HG03045 (cell line): ENCODE measurements around the gene SAP30.

Source experiments
- ATAC-seq: cut with Tn5 transposase; IDR thresholded peaks from one replicate; pipeline ENCODE4 v1.9.1; 2021; ENCODE audit warnings: mild to moderate bottlenecking, moderate library complexity; ENCODE audit not compliant: unreplicated experiment

Gene SAP30, protein sequence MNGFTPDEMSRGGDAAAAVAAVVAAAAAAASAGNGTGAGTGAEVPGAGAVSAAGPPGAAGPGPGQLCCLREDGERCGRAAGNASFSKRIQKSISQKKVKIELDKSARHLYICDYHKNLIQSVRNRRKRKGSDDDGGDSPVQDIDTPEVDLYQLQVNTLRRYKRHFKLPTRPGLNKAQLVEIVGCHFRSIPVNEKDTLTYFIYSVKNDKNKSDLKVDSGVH

DNA sequence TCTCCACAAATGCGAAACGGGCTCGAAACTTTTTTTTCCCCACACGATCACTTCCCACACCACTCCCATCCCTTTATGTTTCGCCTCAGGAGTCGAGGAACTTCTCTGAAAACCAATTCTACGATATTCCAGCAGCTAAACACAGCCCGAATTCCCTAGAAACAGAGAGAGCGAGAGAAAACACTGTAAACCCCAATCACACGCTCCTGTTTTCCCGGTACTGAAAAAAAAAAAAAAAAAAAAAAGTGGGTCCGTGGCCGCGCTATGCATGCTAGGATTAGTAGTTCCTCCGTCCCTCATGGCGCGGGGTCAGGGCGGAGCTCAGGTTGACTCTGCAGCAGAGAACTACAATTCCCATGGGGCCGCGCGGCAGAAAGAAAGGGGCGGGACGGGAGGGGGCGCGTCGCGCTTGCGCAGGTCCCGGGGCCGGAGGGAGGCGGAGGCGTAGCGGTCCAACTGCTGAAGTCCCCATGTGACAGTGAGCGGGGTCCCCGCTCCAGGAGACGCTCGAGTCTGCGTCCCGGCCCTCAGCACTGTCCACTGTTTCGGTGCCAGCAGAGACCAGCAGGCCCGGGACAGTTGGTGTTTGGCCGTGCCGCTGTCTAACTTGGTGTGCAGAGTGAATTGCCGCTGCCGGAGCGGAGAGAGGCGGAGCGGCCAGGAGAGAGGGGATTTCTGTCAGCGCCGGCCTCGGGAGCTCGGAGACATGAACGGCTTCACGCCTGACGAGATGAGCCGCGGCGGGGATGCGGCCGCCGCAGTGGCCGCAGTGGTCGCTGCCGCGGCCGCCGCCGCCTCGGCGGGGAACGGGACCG lies at the start of gene SAP30:
TSS of gene SAP30 (plus strand) at position 478 of the 815 bp plus-strand sequence. CDS start at position 707, 229 bp downstream.
- ATAC-seq = peak; percentile 73

DNA sequence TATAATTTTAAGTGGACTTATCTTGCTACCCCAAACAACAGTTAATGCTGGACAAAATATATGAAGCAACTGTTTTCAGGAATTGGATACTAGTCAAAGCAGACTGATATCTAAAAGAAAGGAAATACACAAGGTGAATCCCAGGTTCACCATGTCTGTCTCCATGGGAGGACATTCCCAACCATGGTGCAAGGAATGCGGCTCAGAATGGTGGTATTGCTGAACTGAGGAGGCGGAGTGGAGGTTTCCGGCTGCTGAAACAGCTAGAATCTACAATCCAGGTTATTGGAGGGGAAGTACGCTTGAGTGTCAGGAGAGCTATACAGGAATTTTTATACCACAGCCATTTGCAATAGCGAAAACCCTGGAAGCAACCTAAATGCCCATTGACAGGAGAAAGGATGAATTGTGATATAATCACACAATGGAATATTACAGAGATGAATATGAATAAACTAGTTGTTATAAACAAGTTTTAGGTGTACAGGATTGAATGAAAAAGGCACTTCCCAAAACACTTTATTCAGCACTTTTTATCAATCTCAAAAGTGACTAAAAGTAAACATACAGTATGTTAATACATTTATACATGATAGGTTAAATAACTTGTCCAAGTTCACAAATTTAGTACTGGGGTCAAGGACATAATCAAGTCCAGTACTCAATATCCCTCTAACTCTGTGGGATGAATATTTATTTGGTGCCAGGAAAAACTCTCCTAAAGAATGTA lies 45.6 kb upstream of the SAP30 start:
- ATAC-seq = no peak

DNA sequence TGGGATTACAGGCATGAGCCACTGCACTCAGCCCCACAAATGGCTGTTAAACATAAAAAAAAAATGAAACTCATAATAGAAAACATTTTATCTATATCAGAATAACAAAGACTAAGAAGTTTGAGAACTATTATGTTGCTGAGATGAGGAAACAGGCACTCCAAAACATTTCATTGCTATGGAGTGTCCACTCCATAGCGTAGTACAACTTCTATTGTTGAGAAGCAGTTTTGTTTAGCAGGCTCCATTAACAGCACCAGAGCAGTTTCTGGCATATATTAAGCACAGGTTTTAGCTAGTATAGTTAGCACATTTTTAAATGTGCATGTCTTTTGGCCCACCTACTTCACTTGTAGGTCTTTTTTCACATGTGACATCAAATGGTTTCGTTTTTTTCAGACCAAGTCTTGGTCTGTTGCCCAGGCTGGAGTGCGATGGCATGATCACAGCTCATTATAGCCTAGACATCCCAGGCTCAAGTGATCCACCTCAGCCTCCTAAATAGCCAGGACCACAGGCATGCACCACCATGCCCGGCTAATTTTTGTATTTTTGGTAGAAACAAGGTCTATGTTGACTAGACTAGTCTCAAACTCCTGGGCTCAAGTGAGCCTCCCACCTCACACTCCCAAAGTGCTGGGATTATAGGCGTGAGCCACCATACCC lies 42.4 kb upstream of the SAP30 start:
- no peak for ATAC-seq

DNA sequence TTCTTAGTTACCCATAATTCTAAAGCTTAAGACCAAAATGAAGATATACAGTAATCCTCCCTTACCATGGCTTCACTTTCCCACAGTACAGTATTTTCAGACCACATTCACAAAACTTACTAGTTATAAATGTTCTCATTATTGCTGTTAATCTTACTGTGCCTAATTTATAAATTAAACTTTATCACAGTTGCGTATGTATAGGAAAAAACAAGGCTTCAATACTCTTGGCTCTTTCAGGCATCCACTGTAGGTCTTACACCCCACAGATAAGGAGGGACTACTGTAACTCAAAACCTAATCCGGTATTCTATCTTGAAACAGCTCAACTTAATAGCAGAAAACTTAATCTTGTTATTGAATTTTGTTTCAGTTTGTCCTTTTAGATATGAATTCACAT lies 40.2 kb upstream of the SAP30 start:
- no peak for ATAC-seq

DNA sequence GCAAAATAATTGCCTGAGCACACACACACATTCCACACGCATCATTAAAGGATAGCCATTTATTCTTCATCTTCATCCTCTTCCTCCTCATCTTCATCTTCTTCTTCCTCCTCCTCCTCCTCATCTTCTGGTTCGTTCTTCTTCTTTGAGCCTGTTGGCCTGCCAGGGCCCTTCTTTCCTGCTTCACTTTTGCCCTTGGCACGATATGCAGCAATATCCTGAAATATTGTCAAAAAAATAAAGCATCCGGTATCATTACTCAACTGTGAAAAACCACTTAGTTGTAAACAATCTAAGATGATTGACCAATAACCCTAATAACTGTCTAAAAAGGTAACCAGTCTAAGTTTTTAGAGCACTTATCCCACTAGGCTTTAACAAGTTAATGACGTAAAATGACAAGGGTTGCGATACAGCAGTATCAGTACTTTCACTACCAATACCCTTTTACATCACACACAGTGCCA lies 38.7 kb upstream of the SAP30 start:
- no peak for ATAC-seq

DNA sequence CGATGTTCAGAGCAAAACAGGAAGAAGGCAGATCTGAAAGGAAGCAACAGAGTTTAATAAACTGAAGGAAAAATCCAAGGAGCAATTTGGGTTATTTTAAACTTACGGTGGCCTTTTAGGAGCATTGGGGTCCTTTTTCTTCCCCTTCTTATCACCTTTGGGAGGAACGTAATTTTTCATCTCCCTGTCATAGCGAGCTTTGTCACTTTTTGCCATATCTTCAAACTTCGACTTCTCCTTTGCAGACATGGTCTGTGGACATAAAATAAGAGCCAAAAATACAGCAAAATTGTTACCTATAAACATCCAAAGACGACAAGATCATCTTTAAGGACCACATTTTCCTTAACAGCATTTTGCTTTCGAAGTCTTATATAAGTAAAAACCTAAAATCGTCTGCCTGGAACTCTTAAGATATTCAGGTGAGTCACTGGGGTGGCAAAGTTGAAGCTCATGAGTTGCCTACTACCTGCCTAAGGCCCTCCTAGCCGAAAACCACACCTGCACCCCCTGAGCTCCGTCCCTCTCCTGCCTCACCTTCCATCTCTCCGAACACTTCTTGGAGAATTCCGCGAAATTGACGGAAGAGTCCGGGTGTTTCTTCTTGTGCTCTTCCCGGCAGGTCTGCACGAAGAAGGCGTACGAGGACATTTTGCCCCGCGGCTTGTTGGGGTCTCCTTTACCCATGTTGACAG lies 37.6 kb upstream of the SAP30 start:
- ATAC-seq = no peak

DNA sequence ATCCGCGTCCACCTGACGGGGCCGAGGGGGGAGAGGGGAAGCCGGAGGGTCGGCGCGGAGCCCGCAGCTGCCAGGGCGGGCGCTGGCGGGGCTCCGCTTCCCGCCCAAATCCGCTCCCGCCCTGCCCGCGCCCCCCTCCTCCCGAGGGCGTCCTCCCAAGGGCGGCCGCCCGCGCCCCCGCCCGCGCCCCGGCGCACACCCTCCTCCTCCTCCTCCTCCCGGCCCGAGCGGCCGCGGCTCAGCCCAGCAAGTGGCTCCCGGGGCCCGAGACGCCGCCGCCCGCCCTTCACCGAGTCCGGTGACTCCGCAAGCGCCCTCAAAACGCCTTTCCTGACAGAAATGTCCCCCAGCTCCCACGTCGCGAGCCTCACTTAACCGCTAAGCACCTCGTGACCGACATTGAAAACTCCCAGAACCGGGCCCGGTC lies 37.1 kb upstream of the SAP30 start:
- peak; percentile 6 for ATAC-seq

DNA sequence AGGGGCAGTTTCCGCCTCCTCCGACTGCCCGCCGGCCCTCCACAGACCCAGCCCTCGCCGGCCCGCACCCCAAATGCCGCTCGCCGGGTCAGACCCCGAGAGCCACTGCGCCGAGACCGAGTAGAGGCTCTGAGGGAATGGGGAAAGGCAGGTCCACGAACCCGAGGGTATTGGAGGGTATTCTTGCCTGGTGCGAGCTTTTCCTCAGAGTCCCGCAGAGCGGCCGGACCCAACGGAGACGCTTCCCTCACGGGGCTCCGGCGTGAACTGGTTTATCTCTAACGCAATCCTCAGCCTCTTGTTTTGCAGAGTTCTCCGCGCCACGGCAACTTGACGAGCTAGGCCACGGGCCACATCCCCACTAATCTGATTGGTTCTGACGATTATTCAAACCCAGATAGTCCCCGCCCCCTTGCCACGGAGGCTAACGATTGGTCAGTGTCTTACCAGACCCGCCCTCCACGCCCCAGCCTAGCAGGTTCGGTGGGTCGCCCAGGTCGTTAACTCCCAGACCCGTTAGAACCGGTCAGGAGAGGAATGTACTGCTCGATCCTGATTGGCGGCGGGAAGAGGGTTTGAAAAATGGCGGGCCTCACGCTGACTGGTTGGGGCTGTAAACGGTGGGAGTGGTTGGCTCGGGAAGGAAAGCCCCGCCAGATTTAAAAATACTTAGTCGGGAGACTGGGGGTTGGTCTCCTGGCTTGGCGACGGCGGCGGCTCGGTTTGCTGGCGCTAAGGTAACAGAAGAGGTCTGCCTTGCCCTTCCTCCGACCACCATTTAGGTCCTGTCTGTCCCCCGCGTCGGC lies 36.5 kb upstream of the SAP30 start, which contains the start of gene HMGB2:
TSS of gene HMGB2 (minus strand) at position 274 of the 806 bp plus-strand sequence. CDS start 709 bp downstream, outside the sequence.
- peak; percentile 96 for ATAC-seq

DNA sequence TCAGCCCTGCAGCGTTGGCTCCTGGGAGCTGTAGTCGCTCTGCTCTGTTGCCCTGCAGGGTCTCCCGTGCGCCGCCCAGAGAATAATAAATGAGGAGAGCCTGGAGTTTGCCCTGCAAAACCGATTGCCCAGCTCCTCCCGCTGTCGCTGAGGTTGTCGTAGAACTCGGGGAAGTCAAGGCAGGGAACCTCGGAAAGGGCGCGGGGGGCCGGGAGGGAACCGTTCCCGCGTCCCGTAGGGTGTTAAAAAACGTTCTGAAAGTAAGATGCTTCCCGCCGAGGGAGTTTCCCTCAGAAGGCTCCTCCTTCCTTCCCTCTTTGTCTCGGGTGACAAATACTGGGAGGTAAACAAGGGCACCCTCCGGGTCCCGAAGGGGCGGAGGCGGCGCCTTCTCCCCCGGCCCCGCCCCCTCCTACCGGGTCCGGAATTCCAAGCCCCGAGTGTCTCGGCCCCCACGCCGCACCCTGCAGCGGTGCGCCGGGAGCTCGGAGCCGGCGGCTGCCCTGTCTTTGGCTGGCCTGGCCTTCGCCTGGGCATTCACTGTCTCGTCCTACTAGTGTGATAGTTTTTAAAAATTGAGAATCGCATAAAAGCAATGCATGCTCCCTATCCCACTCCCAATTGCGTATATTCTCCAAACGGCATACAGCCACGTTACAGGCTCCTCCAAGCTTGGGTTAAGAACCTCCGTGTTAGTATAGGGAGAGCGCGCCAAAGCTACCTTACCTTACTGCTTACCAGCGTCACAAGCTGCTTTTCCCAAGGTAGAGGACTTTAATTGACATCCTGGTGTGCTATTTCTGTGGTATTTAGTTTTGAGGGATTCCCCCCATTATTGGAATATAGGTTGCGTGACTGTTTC lies 35.6 kb upstream of the SAP30 start:
- ATAC-seq = peak; percentile 31

DNA sequence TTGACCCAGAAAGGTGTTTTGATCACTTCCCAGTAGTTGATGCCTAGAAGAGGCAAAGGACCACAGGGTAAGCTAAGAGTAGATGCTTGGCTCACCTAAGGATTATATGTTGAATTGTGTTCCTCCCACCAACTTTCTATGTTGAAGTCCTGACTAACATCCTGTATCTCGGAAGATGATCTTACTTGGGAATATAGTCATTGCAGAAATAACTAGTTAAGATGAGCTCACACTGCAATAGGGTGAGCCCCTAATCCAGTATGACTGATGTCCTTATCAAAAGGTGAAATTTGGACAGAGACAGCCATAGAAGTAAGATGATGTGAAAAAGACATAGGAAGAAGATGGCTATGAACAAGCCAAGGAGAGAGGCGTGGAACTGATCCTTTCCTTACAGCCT lies 33.3 kb upstream of the SAP30 start:
- ATAC-seq = no peak

DNA sequence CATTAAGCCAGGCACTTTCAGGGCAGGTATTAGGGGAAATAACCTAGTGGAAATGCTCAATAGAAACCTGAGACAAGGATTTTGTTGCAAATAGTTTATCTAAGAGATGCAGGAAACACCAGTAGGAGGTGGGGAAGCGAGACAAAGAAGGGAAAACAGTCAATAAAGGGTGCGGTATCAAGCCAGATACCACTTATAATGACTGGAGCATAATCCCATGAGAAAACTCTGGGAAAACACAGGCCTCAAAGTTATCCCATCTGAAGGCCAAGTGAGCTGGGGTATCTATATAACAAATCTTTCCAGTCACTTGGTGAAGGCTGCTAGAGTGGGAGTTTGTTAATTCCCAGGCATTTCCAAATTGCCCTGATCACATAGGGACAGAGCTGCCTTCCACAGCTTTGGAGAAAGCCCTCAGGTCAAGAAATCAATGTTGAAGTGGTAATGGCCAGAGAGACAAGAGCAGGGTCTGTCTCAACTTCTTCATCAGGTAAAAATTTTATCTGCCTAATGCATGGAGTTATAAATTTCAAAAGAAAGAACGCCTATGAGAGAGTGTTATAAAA lies 26.8 kb upstream of the SAP30 start:
- ATAC-seq = no peak

DNA sequence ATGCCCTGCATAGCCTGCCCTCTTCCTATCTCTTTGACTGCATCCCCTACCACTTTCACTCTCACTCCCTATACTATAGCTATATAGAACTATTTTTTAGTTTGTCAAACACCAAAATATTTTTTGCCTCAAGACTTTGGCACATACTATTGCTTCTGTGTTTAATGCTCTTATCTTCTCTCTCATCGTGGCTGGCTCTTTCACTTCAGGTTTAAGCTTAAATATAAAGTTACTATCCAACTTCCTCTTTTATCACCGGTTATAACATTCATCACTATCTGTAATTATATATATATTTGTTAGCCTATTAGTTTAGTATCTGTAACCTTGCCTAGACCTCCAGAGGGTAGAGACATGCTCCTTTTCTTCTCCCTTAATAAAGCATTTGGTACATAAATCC lies 25.1 kb upstream of the SAP30 start:
- no peak for ATAC-seq

DNA sequence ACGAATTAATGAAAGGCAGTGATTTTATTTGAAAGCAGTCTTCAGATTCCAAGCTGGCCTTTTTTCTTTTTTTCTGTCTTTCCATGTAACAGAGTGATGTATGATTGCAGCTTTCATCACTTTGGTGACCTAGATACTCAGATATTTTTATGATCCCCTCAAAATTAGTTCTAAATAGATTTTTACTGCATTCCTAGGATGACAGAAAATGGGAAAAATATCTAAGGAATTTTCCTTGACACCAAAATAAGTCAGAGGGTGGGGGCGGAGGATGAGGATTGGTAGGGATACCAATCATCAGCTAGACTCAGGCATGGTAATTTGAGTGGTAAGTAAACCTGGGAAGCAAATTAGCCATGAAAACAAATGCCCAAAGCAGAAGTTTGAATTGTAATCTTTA lies 24.7 kb upstream of the SAP30 start:
- ATAC-seq = no peak

DNA sequence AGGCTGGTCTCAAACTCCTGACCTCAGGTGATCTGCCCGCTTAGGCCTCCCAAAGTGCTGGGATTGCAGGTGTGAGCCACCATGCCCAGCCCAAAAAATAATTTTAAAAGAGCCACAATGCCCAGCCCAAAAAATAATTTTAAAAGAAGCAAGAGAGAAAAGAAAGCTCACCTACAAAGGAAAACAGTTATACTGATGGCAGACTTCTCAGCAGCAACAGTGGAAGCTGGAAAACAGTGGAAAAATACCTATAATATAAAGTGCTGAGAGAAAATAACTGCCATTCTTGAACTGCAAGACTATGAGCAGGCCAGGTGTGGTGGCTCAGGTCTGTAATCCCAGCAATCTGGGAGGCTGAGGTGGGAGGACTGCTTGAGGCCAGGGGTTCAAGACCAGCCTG lies 23.3 kb upstream of the SAP30 start:
- no peak for ATAC-seq

DNA sequence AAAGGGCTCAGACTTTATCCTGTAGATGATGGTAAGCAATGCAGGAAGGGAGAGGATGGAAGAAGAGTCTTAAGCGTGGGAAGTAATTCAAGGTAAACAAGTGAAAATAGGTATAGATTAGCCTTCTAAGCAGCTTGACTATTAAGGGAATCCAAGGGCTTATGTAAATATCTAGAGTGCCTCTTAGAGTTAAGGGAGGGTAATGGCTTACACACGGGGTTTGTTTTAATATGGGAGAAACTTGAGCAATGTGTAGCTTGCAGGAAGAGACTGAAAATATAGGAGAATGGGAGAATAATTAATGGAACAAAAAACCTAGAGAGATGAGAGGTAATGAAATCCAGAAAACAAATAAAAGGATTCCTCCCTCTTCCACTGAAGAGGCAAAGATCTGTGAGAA lies 12.8 kb upstream of the SAP30 start:
- no peak for ATAC-seq

DNA sequence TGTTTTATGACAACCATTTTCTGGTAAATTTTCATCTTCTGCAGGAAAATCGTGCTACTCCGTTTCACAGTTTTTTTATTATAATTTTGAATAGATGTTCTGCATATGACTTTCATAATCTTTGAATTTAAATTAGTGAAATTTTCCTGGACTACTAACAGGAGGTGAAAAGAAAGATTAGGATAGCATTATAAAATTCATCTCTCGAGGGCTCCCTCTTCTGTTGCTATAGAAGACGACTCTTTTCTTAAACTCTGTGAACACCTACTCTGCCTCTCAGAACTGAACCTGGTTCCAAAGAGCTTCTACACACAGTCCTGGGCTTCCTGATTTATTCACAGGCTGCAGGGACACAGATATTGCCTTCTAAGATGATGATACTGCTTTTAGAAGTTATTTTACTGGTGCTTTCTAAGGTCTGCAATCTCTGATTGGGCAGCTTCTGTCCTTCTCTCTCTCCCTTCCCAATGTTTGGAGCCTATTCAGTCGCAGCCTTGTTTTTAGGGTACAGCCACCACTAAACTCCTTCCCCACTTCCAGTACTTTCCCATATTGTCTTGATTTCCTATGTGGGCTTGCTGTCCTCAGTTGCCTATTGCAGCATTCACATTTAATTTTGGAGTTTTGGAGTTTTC lies 10.1 kb upstream of the SAP30 start:
- no peak for ATAC-seq

DNA sequence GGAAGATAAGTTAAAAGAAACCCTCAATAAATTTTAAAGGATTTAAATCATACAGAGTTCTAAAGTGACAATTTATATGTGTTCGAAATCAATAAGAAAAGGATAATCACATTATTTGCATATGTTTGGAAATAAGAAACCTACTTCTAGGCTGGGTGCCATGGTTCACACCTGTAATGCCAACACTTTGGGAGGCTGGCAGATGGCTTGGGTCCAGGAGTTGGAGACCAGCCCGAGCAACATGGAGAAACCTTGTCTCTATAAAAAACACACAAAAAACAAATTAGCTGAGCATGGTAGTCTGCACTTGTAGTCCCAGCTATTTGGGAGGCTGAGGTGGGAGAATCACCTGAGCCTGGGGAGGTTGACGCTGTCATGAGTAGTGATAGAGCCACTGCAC lies 8.1 kb upstream of the SAP30 start:
- no peak for ATAC-seq
